Stimulated activated CD8-positive, alpha-beta memory T cell treated with anti-CD3 and anti-CD28 coated beads, Interleukin-12 subunit alpha, Interleukin-12 subunit beta, amount 100 ng/mL, for 24 hours (primary cell): ENCODE data around the gene SORL1-AS1.

Experiments
- DNase-seq: peaks from one replicate; pipeline ENCODE4 v3.0.0-alpha.2; 2020; ENCODE audit errors: extremely low read depth

SORL1-AS1 gene

GRCh38 chr11:121476379-121477032 lies 23.7 kb upstream of the SORL1-AS1 start:
- DNase-seq: no peak

DNA sequence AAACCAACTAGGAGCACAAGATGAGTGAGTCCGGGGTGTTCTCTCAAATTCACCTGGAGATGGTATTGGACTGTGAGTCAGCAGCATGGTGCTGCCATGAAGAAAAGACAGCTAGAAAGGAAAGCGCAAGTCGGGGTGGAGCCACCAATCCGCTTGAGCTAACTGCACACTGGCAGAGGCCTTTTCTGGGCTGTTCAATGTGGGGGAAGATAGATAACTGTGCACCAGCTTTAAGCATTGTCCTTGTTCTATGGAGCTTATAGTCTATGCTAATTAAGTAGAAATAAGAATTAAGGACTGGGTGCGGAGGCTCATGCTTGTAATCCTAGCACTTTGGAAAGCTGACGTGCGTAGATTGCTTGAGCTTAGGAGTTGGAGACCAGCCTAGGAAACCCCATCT lies 21.9 kb upstream of the SORL1-AS1 start:
- no peak for DNase-seq

- no peak for DNase-seq
Measured at GRCh38 chr11:121473064-121473777, 20.5 kb upstream of the SORL1-AS1 start.

GRCh38 chr11:121472312-121472711 lies 19.5 kb upstream of the SORL1-AS1 start:
- DNase-seq: no peak

- DNase-seq: no peak
Measured at GRCh38 chr11:121471167-121471566, 18.4 kb upstream of the SORL1-AS1 start.

DNA sequence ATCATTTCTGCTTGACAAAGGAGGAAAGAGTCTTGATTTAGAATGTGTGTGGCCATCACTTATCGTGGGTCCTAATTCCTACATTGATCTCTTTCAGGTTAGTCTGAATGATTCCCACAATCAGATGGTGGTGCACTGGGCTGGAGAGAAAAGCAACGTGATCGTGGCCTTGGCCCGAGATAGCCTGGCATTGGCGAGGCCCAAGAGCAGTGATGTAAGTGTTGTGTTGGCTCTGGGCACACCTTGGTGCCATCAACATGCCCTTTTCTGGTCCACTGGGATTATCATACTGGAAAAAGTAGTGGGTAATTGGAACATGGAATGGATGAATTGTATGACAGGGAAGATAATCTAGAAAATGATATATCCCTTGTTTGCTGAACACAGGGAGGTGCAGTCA lies 17.1 kb upstream of the SORL1-AS1 start:
- no peak for DNase-seq

- DNase-seq: no peak
Measured at GRCh38 chr11:121467965-121468364, 15.2 kb upstream of the SORL1-AS1 start.

GRCh38 chr11:121467471-121467870 lies 14.7 kb upstream of the SORL1-AS1 start:
- DNase-seq: no peak

DNA sequence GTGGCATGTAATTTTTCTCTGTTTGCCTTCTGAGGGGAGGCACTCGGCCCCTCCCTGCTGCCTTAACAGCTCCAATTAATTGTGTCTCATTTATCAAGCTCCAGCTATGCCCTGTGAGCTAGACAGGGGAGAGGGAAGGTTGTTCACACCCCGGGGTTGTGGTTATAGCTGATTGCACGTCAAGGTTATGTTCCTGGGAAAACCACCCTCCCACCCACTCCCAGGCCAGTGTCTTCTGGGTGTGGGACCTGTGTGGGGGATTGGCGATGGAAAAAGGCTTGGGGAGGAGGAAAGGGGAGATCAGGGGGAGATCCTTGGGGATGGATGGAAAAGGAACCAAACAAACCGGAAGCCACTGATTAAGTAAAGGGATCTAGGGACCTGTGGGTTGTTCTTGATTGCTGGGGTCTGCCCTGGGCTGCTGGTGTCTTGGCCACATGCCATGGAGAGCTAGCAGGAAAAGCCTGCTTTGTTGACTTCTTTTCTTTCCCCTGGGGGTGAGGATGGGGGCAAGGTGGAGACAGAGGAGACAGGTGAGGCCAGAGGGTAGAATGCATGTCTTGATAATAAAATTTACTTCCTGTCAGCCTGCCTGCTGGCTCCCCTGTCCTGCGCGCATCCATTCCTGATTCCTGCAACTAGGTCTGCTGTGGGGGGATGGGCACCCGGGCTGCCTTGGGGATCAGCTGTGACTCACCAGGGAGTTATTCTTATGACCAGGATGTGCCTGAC lies 13.5 kb upstream of the SORL1-AS1 start:
- DNase-seq: no peak

- DNase-seq: no peak
Measured at GRCh38 chr11:121465709-121466062, 12.9 kb upstream of the SORL1-AS1 start.

DNA sequence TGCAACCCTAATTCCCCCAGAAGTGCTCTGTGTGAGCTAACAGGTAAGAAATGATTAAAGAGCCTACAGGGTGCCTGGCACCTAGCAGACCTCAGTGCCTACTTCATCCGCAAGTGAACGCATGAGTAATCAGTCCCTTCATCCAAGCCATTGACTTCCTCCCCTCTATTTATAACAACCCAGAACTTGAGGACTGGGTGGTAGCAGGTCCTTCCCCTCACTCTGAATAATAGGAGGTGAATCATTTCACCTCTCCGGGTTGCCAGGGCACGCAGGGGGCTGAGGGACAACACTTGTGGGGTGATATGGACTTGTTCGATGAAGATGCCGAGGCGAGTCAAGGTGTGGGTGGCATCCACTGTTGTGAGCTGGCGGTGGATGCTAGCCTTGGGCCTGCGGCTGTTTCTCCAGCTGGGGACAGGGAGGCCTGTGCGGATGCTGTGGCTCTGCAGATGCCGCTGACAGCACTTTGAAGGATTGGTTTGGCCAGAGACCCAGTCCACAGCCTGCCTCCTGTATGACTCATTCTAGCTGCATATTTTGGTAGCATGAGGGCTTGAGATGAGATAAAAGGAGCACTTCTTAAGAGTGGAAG lies 11.7 kb upstream of the SORL1-AS1 start:
- DNase-seq: no peak

DNA sequence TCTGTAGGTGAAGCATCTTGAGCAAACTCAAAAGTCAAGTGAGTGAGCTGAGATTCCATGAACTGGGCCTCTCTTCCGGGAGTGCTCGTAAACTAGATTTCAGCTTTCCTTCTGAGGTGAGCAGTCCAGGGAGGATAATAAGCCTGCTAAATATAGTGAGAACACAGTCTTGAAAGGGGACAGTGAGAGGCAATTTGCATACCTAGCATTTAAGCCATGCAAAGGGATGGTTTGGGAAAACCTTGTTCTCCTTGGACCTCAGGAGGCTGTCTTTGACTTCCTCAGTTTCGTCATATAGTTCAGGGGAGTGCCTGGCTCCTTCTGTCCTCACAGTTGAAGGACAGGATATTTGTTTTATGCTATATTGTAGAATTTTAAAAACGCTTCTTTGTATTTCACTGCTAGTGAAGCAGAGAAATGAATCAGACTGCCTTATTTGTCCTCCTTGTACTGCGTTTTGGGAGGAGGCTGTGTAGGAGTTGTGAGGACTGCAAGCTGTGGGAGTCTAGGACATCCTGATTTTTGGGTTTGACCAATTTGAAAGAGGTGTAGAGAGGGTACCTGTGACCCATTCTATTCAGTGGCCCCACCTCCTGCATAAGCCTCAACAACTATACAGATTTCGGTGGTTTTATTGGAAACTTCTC lies 11.0 kb upstream of the SORL1-AS1 start:
- DNase-seq: no peak

- no peak for DNase-seq
Measured at GRCh38 chr11:121461843-121462242, 9.1 kb upstream of the SORL1-AS1 start.

DNA sequence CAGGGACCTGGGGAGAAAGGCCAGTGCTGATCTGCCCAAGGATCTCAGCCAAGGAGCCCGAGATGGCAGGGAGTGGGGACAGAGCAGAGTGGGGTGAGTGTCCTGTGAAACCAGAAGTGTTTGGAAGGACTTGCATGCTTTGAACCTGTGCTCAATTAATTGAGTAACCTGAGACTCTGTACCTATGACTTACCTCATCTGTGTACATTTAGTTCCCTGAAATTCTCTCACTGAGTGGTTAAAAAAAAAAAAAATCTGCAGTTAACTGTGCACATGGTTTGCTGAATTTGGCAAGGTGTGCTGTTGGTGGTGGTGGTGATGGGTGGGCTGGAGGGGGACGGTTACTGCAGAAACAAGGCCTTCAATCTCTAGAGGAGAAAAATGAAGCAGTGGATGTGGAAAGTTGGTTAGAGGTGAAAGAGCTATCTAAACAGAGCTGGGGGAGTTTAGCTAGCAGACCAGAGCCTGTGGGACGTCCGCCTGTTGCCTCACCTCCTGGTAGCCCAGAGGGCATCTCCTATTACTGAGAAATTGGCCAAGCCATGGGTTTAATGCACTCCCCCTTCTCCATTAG lies 8.3 kb upstream of the SORL1-AS1 start:
- DNase-seq: no peak

DNA sequence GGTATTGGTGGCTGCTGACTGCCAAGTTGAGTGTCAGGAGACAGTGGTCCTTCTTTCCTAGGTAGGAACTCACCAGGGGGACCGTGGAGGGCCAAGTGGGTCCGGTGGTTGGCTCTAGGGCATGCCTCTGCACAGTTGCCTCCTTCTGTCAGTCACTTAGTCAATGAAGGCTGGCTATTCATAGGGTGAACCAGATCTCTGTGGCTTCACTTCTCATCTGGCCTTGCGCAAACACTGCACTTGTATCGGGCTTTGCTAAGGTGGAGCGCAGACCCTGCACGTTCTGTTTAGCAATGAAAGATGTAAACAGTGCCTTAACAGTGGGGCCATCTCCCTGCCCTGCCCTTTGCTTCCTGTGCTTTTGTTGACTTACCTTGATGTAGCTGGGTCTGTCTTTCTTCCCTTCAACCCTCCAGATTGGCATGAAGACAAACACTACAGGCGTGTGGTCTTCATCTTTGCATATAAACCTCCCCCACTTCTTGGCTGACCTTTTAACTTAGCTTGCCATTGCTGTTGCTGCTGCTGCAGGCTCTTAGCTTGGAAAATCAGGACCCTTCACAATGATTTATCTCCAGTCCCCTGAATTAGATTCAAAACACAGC lies 6.7 kb upstream of the SORL1-AS1 start:
- DNase-seq: no peak

DNA sequence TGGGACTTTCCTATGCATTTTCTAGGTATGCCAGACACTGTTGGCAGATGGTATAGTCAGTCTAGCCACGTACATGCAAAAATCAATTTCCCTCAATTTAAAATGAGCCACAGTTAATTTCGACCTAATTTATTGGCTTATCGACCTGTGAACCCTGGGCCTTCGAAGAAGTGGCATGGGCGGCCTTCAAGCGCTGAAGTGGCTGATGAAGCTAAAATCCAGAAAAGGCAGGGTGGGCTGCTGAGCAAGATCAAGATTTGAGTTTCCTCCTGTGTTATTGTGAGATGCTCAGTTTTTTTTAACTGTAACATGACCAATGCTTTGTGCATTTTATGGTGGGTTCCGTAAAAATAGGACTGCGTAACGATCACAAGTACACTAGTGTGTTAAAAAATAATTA lies 5.8 kb upstream of the SORL1-AS1 start:
- DNase-seq: no peak

DNA sequence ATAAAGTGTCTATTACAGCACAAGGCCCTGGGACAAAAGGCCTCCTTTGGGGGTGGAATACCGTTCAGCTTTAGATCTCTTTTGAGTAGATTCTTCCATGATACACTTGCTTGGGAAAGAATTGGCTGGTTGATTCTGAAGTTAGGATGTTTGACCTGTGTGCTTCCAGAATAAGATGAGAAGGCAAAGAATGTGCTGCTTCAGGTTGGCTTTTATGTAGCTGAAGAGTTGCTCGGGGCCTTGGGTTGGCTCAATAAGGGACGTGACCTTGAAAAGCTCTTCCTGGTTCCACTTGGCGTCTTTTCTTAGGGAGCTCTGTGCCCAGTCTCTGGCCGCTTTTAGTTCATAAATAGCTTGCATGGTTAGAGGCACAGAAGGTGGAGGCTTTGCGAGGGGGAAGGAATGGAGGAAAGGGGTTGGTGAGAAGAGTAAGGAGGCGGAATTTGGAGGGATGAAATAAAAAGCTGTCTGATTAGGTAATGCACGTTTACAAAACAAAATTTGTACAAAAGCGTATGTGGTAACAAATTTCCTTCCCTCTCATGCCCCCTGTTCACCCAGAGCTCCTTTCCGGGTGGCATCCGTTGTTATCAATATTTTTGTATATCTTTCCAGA lies 4.2 kb upstream of the SORL1-AS1 start:
- no peak for DNase-seq

DNA sequence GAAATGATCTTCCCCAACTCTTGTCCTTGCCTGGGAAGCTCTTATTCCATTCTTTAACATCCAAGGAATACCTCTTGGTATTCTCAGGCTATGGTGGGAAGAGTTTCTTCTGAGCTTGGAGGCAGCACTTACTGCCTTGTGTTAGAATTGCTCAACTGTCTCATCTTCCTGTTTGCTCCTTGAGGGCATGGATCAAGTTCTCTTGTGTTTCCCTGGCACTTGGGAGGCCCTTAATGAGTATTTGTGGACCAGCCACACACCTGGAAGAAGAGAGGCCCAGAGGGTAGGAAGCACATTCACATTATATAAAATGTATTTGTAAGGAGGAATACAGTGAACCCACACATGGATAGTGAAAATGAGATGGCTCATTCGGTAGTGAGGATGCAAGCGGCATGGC lies 3.4 kb upstream of the SORL1-AS1 start:
- DNase-seq: no peak

DNA sequence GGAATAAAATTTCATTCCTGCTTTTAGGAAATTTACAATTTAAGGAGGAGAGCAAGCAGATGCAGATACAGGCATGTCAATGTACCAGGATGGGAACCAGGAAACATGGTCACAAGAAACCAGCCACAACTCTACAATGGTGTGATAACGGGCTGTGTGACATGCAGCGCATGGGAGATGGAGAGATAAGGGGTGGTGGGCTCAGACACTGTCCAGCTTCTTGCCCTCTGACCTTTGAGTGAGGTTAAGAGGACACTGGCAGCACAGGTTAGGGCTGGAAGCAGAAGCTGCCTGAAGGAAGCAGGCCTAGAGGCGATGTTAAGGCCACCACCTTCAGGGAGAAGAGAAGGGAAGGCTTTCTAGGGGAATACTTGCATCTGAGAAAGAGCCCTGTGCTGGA lies 2.3 kb upstream of the SORL1-AS1 start:
- DNase-seq: no peak

GRCh38 chr11:121453589-121454299 lies 977 bp upstream of the SORL1-AS1 start:
- no peak for DNase-seq
